Measurements from ENCODE around the gene TDRD12.

The TDRD12 gene

DNA sequence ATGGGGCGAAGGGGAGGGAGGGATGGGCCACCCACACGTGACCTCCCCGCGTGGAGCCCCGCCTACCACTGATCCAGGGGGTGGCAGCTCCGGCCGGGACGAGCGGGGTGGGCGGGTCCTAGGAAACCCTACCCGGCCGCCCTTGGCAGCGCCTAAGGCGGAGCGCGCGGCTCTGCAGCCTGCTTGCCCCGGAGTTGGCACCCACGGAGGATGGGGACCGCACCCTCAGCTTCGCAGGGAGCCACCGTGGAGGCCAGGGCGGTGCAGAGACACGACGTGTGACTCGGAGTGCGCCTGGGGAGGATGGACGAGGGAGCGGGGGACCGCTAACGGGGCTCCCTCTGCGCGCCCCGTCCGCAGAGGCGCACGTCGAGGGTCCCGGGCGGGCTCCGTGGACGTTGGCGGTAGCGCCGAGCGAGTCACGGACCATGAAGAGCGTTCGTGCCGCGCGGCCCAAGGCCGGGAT is 43.8 kb upstream of the TDRD12 start, which contains the start of gene RGS9BP (continued):
- TF ChIP-seq, protein P1, sequence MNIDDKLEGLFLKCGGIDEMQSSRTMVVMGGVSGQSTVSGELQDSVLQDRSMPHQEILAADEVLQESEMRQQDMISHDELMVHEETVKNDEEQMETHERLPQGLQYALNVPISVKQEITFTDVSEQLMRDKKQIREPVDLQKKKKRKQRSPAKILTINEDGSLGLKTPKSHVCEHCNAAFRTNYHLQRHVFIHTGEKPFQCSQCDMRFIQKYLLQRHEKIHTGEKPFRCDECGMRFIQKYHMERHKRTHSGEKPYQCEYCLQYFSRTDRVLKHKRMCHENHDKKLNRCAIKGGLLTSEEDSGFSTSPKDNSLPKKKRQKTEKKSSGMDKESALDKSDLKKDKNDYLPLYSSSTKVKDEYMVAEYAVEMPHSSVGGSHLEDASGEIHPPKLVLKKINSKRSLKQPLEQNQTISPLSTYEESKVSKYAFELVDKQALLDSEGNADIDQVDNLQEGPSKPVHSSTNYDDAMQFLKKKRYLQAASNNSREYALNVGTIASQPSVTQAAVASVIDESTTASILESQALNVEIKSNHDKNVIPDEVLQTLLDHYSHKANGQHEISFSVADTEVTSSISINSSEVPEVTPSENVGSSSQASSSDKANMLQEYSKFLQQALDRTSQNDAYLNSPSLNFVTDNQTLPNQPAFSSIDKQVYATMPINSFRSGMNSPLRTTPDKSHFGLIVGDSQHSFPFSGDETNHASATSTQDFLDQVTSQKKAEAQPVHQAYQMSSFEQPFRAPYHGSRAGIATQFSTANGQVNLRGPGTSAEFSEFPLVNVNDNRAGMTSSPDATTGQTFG (tag by site-specific recombination; IDR thresholded peaks at IDR 0.05; ENCODE audit: borderline replicate concordance), result no peak
- no peak for TF ChIP-seq ZNF292 (tag by site-specific recombination; IDR thresholded peaks at IDR 0.05; ENCODE audit: borderline replicate concordance, low read depth)
- TF ChIP-seq ZNF623 (tag by site-specific recombination; IDR thresholded peaks at IDR 0.05), result peak; percentile 39; the same call in 1 of the 2 replicates
- TF ChIP-seq ZNF132 (tag by site-specific recombination; IDR thresholded peaks at IDR 0.05; ENCODE audit: borderline replicate concordance), result no peak
- TF ChIP-seq ZBTB1 (tag by site-specific recombination; IDR thresholded peaks at IDR 0.05), result 0 out of 2 replicates have a peak, but pooled peaks have one; percentile 6
- TF ChIP-seq ZNF112 (tag by site-specific recombination; IDR thresholded peaks at IDR 0.05), result no peak
- TF ChIP-seq ZNF324 (tag by site-specific recombination; IDR thresholded peaks at IDR 0.05), result no peak
- TF ChIP-seq ZNF24 (tag by site-specific recombination; IDR thresholded peaks at IDR 0.05), result 0 out of 2 replicates have a peak, but pooled peaks have one; percentile 3
- TF ChIP-seq, protein P2, sequence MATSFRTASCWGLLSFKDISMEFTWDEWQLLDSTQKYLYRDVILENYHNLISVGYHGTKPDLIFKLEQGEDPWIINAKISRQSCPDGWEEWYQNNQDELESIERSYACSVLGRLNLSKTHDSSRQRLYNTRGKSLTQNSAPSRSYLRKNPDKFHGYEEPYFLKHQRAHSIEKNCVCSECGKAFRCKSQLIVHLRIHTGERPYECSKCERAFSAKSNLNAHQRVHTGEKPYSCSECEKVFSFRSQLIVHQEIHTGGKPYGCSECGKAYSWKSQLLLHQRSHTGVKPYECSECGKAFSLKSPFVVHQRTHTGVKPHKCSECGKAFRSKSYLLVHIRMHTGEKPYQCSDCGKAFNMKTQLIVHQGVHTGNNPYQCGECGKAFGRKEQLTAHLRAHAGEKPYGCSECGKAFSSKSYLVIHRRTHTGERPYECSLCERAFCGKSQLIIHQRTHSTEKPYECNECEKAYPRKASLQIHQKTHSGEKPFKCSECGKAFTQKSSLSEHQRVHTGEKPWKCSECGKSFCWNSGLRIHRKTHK (tag by site-specific recombination; IDR thresholded peaks at IDR 0.05), result no peak
- TF ChIP-seq, protein P3, sequence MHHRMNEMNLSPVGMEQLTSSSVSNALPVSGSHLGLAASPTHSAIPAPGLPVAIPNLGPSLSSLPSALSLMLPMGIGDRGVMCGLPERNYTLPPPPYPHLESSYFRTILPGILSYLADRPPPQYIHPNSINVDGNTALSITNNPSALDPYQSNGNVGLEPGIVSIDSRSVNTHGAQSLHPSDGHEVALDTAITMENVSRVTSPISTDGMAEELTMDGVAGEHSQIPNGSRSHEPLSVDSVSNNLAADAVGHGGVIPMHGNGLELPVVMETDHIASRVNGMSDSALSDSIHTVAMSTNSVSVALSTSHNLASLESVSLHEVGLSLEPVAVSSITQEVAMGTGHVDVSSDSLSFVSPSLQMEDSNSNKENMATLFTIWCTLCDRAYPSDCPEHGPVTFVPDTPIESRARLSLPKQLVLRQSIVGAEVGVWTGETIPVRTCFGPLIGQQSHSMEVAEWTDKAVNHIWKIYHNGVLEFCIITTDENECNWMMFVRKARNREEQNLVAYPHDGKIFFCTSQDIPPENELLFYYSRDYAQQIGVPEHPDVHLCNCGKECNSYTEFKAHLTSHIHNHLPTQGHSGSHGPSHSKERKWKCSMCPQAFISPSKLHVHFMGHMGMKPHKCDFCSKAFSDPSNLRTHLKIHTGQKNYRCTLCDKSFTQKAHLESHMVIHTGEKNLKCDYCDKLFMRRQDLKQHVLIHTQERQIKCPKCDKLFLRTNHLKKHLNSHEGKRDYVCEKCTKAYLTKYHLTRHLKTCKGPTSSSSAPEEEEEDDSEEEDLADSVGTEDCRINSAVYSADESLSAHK (tag by site-specific recombination; IDR thresholded peaks at IDR 0.05), result no peak; the same call in 1 of the 2 replicates
- TF ChIP-seq, protein P4, sequence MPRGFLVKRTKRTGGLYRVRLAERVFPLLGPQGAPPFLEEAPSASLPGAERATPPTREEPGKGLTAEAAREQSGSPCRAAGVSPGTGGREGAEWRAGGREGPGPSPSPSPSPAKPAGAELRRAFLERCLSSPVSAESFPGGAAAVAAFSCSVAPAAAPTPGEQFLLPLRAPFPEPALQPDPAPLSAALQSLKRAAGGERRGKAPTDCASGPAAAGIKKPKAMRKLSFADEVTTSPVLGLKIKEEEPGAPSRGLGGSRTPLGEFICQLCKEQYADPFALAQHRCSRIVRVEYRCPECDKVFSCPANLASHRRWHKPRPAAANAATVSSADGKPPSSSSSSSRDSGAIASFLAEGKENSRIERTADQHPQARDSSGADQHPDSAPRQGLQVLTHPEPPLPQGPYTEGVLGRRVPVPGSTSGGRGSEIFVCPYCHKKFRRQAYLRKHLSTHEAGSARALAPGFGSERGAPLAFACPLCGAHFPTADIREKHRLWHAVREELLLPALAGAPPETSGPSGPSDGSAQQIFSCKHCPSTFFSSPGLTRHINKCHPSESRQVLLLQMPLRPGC (tag by site-specific recombination; IDR thresholded peaks at IDR 0.05), result no peak; the same call in 1 of the 2 replicates
- TF ChIP-seq GLI4 (tag by site-specific recombination; IDR thresholded peaks at IDR 0.05), result no peak
- TF ChIP-seq ZNF10 (tag by site-specific recombination; IDR thresholded peaks at IDR 0.05), result peak; percentile 50; the same call in 1 of the 2 replicates
- TF ChIP-seq, protein P5, sequence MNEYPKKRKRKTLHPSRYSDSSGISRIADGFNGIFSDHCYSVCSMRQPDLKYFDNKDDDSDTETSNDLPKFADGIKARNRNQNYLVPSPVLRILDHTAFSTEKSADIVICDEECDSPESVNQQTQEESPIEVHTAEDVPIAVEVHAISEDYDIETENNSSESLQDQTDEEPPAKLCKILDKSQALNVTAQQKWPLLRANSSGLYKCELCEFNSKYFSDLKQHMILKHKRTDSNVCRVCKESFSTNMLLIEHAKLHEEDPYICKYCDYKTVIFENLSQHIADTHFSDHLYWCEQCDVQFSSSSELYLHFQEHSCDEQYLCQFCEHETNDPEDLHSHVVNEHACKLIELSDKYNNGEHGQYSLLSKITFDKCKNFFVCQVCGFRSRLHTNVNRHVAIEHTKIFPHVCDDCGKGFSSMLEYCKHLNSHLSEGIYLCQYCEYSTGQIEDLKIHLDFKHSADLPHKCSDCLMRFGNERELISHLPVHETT (tag by site-specific recombination; IDR thresholded peaks at IDR 0.05), result no peak
- TF ChIP-seq ZXDB (tag by site-specific recombination; IDR thresholded peaks at IDR 0.05), result peak; percentile 67; the same call in 1 of the 2 replicates
- no peak for TF ChIP-seq SCRT2 (tag by site-specific recombination; IDR thresholded peaks at IDR 0.05)
- no peak for TF ChIP-seq ZNF169 (tag by site-specific recombination; IDR thresholded peaks at IDR 0.05)
- no peak for TF ChIP-seq ZNF16 (tag by site-specific recombination; IDR thresholded peaks at IDR 0.05; ENCODE audit: low read depth)
- no peak for TF ChIP-seq ZNF560 (tag by site-specific recombination; IDR thresholded peaks at IDR 0.05; ENCODE audit: borderline replicate concordance)
- TF ChIP-seq, protein P6, sequence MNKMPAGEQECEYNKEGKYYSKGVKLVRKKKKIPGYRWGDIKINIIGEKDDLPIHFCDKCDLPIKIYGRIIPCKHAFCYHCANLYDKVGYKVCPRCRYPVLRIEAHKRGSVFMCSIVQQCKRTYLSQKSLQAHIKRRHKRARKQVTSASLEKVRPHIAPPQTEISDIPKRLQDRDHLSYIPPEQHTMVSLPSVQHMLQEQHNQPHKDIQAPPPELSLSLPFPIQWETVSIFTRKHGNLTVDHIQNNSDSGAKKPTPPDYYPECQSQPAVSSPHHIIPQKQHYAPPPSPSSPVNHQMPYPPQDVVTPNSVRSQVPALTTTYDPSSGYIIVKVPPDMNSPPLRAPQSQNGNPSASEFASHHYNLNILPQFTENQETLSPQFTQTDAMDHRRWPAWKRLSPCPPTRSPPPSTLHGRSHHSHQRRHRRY (tag by site-specific recombination; IDR thresholded peaks at IDR 0.05), result no peak
- TF ChIP-seq ZNF585B (tag by site-specific recombination; IDR thresholded peaks at IDR 0.05), result no peak
- TF ChIP-seq ZNF747 (tag by site-specific recombination; IDR thresholded peaks at IDR 0.05), result no peak
- TF ChIP-seq SETDB1 (IDR thresholded peaks at IDR 0.05; ENCODE audit: insufficient read length, low read length), result no peak
- no peak for TF ChIP-seq ZNF214 (tag by site-specific recombination; IDR thresholded peaks at IDR 0.05; ENCODE audit: borderline replicate concordance)
- no peak for TF ChIP-seq ZFP3 (tag by site-specific recombination; IDR thresholded peaks at IDR 0.05; ENCODE audit: low read depth)
- TF ChIP-seq ZNF157 (tag by site-specific recombination; IDR thresholded peaks at IDR 0.05), result no peak
- TF ChIP-seq ZNF658 (tag by site-specific recombination; IDR thresholded peaks at IDR 0.05), result no peak
- TF ChIP-seq ZNF174 (tag by site-specific recombination; IDR thresholded peaks at IDR 0.05), result no peak
- no peak; the same call in 1 of the 2 replicates for TF ChIP-seq KLF8 (tag by site-specific recombination; IDR thresholded peaks at IDR 0.05)
- peak; percentile 79; the same call in 1 of the 2 replicates for TF ChIP-seq ZBTB20 (tag by site-specific recombination; IDR thresholded peaks at IDR 0.05)
- no peak for TF ChIP-seq ZNF548 (tag by site-specific recombination; IDR thresholded peaks at IDR 0.05)
